Suppressor macrophage (primary cell): ENCODE data around the gene RAB10.
"Not testable (repeated sequence)": the region's sequence is repeated elsewhere in the genome, so short reads cannot be mapped to it uniquely, and the experiment has no call there.

ENCODE experiments used
- DNase-seq, 4 experiments: peaks; one replicate each; pipeline ENCODE4 v3.0.0-alpha.2; 2020 to 2022

The RAB10 gene

GRCh38 chr2:26164641-26165211 is 130.8 kb downstream of the RAB10 start:
- DNase-seq, result no peak

GRCh38 chr2:26165403-26165802 is 131.5 kb downstream of the RAB10 start:
- DNase-seq, result no peak

GRCh38 chr2:26166541-26166940 is 132.7 kb downstream of the RAB10 start:
- not testable (repeated sequence) for DNase-seq

GRCh38 chr2:26168785-26169184 is 134.9 kb downstream of the RAB10 start:
- DNase-seq, result no peak

- no peak for DNase-seq
Measured at GRCh38 chr2:26169226-26169625, 135.3 kb downstream of the RAB10 start.

GRCh38 chr2:26169681-26170414 is 136.0 kb downstream of the RAB10 start:
- no peak for DNase-seq

- DNase-seq, result no peak
Measured at GRCh38 chr2:26170795-26171194, 136.9 kb downstream of the RAB10 start.

- no peak for DNase-seq
Measured at GRCh38 chr2:26172189-26172870, 138.4 kb downstream of the RAB10 start.

GRCh38 chr2:26172871-26173775 is 139.2 kb downstream of the RAB10 start, which contains the start of gene GAREM2:
Gene GAREM2, plus strand, starts transcription at chr2:26173088. Its CDS starts 133 bp downstream, at chr2:26173221.
- DNase-seq, result peak in 3 of 4 experiments; percentile 13 to 58 (median 37)

GRCh38 chr2:26173776-26174482 is 140.0 kb downstream of the RAB10 start:
- no peak for DNase-seq

- DNase-seq, result no peak
Measured at GRCh38 chr2:26174691-26175465, 141.0 kb downstream of the RAB10 start.

- no peak for DNase-seq
Measured at GRCh38 chr2:26175466-26176278, 141.8 kb downstream of the RAB10 start.

- DNase-seq, result no peak
Measured at GRCh38 chr2:26176279-26176615, 142.4 kb downstream of the RAB10 start.

GRCh38 chr2:26177122-26177521 is 143.2 kb downstream of the RAB10 start:
- DNase-seq, result no peak

GRCh38 chr2:26178246-26178645 is 144.4 kb downstream of the RAB10 start:
- DNase-seq, result no peak

GRCh38 chr2:26178746-26179436 is 145.0 kb downstream of the RAB10 start:
- DNase-seq, result peak; percentile 23 to 56 (median 41)

GRCh38 chr2:26179446-26179913 is 145.6 kb downstream of the RAB10 start:
- no peak for DNase-seq

- no peak for DNase-seq
Measured at GRCh38 chr2:26182441-26182840, 148.6 kb downstream of the RAB10 start.

GRCh38 chr2:26182887-26183630 is 149.2 kb downstream of the RAB10 start:
- DNase-seq, result no peak
